WTC11 (cell line): ENCODE results near the gene NME8. TPM values are rescaled to one million over a fixed set of nuclear protein-coding genes. Genes with fewer than 3 reads are reported as not detected.

Experiments used
- GRHL2 ChIP-seq: fragments of 250-450 bp; sonication (Bioruptor Pico); IDR thresholded peaks from 2 replicates; pipeline ENCODE4 v1.8.0; 2022; ENCODE audit warnings: mild to moderate bottlenecking, moderate library complexity; ENCODE audit not compliant: insufficient replicate concordance, severe bottlenecking
- ZNF232 ChIP-seq: sonication (generic); formaldehyde crosslinking; IDR thresholded peaks from 2 replicates; pipeline ENCODE4 v1.8.0; 2022; ENCODE audit warnings: mild to moderate bottlenecking, missing genetic modification reagents
- ZNF396 ChIP-seq: fragments of 250-450 bp; sonication (Bioruptor Pico); IDR thresholded peaks from 2 replicates; pipeline ENCODE4 v1.8.0; 2021; ENCODE audit warnings: mild to moderate bottlenecking, moderate library complexity, borderline replicate concordance
- total RNA-seq: library from RNA; stranded (reverse); gene quantifications from 3 replicates; pipeline ENCODE4 v1.2.3, GENCODE V29; 2021
- TF ChIP-seq, protein P1 (sequence below): fragments of 250-450 bp; sonication (Bioruptor Pico); conservative IDR thresholded peaks from 2 replicates; pipeline ENCODE4 v1.9.0; 2021; ENCODE audit warnings: mild to moderate bottlenecking
- TF ChIP-seq, protein P2 (sequence below): sonication (generic); formaldehyde crosslinking; IDR thresholded peaks from 2 replicates; pipeline ENCODE4 v1.8.0; 2023; ENCODE audit warnings: missing genetic modification reagents
- TF ChIP-seq, protein P3 (sequence below): sonication (generic); formaldehyde crosslinking; IDR thresholded peaks from 2 replicates; pipeline ENCODE4 v1.8.0; 2023; ENCODE audit warnings: missing genetic modification reagents, mild to moderate bottlenecking, borderline replicate concordance

Gene NME8
- total RNA-seq, 1 experiment from 2014 or later, result 1.0 TPM

DNA sequence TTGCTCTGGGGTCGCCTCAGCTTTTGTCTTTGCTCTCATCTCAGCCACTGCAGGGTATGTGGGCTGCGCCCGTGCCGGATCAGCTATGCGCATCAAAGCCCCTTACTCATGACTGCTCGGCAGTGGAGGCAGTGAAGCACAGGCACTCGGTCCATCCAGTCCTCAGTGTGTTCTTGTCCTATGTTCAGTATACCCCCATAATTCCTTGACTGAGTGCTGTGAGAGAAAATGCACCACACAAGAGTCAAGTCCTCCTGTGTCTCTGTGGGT, 99.5 kb downstream of the NME8 start (continued):
- TF ChIP-seq ZNF232, result no peak
- no peak for TF ChIP-seq ZNF396 (CRISPR knock-in tag)
- TF ChIP-seq, protein P1, sequence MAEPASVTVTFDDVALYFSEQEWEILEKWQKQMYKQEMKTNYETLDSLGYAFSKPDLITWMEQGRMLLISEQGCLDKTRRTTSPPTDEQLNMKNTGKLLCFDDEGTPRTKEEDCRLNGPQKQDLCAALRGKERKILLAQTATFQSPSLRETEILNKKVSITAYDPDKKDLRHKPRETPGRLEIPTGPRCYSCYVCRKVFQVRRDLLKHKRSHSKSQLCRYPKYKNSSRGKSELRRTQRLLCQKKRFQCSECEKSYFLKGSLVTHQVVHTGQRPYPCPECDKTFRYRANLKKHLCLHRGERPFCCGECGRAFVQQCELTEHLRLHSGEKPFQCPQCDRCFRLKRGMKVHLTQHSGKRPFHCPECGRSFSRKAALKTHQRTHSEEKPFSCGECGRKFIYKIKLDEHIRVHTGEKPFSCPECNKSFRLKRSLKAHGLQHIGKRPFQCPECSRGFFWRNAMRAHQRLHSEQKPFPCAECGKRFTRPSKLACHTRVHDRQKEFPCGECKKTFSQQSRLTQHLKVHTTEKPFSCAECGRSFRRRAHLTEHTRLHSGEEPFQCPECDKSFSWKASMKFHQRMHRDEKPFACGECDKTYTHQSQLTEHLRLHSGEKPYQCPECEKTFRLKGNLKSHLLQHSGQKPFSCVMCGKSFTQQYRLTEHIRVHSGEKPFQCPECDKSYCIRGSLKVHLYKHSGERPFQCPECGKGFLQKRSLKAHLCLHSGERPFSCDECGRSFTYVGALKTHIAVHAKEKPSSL, result no peak
- no peak for TF ChIP-seq GRHL2 (CRISPR knock-in tag)
- TF ChIP-seq, protein P2, sequence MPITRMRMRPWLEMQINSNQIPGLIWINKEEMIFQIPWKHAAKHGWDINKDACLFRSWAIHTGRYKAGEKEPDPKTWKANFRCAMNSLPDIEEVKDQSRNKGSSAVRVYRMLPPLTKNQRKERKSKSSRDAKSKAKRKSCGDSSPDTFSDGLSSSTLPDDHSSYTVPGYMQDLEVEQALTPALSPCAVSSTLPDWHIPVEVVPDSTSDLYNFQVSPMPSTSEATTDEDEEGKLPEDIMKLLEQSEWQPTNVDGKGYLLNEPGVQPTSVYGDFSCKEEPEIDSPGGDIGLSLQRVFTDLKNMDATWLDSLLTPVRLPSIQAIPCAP, result no peak
- TF ChIP-seq, protein P3, sequence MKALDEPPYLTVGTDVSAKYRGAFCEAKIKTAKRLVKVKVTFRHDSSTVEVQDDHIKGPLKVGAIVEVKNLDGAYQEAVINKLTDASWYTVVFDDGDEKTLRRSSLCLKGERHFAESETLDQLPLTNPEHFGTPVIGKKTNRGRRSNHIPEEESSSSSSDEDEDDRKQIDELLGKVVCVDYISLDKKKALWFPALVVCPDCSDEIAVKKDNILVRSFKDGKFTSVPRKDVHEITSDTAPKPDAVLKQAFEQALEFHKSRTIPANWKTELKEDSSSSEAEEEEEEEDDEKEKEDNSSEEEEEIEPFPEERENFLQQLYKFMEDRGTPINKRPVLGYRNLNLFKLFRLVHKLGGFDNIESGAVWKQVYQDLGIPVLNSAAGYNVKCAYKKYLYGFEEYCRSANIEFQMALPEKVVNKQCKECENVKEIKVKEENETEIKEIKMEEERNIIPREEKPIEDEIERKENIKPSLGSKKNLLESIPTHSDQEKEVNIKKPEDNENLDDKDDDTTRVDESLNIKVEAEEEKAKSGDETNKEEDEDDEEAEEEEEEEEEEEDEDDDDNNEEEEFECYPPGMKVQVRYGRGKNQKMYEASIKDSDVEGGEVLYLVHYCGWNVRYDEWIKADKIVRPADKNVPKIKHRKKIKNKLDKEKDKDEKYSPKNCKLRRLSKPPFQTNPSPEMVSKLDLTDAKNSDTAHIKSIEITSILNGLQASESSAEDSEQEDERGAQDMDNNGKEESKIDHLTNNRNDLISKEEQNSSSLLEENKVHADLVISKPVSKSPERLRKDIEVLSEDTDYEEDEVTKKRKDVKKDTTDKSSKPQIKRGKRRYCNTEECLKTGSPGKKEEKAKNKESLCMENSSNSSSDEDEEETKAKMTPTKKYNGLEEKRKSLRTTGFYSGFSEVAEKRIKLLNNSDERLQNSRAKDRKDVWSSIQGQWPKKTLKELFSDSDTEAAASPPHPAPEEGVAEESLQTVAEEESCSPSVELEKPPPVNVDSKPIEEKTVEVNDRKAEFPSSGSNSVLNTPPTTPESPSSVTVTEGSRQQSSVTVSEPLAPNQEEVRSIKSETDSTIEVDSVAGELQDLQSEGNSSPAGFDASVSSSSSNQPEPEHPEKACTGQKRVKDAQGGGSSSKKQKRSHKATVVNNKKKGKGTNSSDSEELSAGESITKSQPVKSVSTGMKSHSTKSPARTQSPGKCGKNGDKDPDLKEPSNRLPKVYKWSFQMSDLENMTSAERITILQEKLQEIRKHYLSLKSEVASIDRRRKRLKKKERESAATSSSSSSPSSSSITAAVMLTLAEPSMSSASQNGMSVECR (CRISPR knock-in tag), result no peak

Other genes starting within 250 kb of the NME8 start
- gene GPR141, start 164.8 kb upstream of the NME8 start, total RNA-seq, result 0.96 to 1.8 TPM (median 1.3 TPM) in 3 replicates
- gene SFRP4, start 68.2 kb downstream of the NME8 start, total RNA-seq, result 0.07 to 0.24 TPM (median 0.09 TPM) in 3 replicates
- 6.3 to 7.4 TPM (median 6.7 TPM) in 3 replicates for gene EPDR1, start 72.0 kb downstream of the NME8 start, total RNA-seq